IPS DF 4.7 (cell line): Measurements from ENCODE around the gene GATB.
"Not testable (repeated sequence)": the region's sequence is repeated elsewhere in the genome, so short reads cannot be mapped to it uniquely, and the experiment has no call there.

ENCODE experiments used
- DNase-seq: peaks from one replicate; pipeline ENCODE4 v3.0.0-alpha.2; 2013; ENCODE audit warnings: low spot score; ENCODE audit errors: extremely low read depth

Gene GATB

DNA sequence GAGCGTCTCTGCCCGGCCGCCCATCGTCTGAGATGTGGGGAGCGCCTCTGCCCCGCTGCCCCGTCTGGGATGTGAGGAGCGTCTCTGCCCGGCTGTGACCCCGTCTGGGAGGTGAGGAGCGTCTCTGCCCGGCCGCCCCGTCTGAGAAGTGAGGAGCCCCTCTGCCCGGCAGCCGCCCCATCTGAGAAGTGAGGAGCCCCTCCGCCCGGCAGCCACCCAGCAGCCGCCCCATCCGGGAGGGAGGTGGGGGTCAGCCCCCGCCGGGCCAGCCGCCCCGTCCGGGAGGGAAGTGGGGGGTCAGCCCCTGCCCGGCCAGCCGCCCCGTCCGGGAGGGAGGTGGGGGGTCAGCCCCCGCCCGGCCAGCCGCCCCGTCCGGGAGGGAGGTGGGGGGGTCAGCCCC lies 29.1 kb downstream of the GATB start:
- not testable (repeated sequence) for DNase-seq

DNA sequence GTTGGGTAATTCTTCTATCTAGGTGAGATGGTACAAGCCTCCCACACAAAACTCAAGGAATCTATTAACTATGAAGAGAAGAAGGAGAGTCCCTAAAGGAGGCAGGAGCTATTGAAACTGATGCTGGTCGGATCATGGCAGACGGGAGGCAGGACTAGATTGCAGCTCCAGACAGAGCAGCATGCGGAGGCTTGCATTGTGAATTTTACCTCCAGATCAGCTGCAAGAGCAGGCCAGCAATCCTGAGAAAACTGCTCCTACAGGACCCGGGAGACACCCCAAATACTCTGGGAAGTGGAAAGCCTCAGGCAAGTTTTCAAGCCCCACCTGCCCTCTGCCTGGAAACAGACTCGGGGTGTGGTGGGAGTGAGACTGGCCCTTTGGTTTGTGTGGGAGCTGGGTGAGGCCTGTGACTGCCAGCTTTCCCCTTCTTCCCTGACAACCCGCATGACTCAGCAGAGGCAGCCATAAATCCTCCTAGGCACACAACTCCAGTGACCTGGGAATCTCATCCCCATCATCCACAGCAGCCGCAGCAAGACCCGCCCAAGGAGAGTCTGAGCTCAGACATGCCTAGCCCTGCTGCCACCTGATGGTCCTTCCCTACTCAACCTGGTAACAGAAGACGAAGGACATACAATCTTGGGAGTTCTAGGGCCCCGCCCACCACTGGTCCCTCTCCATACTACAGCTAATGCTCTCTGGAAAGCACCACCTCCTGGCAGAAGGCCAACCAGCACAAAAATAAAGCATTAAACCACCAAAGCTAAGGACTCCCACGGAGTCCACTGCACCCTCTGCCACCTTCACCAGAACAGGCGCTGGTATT lies 30.9 kb downstream of the GATB start:
- DNase-seq = no peak

- no peak for DNase-seq
These were observed 32.1 kb downstream of the GATB start for GRCh38 chr4:151728679-151729078.

DNA sequence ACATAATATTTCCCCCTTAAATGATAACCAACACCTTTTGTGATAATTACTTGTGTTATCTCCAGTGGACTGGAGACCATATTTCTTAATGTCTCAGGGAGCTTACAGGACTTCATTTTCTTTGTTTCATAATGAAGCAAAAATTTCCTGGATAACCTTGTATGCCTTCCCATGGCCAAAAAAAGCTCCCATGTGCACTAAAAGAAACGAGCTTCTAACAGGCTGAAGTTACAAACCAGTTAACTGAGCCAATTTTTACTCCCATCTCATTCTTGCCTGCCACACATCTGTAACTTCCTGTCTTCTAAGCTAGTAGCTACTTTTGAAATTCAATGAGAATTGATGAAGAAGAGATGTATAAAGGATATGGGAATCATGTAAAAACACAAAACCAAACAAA lies 32.8 kb downstream of the GATB start:
- no peak for DNase-seq

DNA sequence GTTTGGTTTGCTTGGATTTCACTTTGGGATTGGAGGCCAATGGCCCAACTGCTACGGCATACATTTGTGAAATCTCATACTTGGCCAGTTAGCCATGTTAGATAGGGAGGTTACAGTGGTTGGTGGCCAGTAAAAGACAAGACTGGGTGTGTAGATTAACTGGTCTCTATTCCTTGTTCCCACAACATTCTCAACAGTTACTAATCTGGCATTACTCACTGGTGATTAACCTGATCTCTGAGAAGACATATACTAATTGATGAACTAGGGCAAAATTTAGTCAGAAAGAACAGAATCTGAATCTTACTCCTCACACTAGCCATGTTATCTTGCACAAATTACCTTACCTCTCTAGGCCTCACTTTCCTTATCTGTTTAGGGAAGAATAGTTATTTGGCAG lies 33.4 kb downstream of the GATB start:
- DNase-seq = no peak

- no peak for DNase-seq
These were observed 35.7 kb downstream of the GATB start for GRCh38 chr4:151725087-151725486.

DNA sequence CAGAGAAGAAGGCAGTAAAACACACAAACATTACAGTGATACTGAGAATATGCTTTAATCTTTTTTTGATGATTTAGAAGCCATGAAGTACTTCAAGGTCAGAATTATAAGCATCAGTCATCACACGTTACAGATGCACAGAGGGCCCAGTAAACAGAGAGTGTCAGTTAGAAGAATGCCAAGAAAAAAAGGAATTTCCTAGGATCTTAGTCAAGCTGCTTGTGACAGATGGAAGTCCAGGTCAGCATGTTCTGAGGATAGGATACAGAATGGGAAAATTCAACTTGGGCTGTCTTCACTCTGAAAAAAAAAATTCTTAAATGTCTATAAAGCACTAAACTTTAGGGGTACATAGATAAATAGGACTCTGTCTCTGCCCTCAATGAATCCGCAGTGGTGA lies 38.9 kb downstream of the GATB start:
- no peak for DNase-seq

GRCh38 chr4:151721466-151721865 lies 39.3 kb downstream of the GATB start:
- no peak for DNase-seq

GRCh38 chr4:151719956-151720334 lies 40.9 kb downstream of the GATB start:
- DNase-seq = no peak

DNA sequence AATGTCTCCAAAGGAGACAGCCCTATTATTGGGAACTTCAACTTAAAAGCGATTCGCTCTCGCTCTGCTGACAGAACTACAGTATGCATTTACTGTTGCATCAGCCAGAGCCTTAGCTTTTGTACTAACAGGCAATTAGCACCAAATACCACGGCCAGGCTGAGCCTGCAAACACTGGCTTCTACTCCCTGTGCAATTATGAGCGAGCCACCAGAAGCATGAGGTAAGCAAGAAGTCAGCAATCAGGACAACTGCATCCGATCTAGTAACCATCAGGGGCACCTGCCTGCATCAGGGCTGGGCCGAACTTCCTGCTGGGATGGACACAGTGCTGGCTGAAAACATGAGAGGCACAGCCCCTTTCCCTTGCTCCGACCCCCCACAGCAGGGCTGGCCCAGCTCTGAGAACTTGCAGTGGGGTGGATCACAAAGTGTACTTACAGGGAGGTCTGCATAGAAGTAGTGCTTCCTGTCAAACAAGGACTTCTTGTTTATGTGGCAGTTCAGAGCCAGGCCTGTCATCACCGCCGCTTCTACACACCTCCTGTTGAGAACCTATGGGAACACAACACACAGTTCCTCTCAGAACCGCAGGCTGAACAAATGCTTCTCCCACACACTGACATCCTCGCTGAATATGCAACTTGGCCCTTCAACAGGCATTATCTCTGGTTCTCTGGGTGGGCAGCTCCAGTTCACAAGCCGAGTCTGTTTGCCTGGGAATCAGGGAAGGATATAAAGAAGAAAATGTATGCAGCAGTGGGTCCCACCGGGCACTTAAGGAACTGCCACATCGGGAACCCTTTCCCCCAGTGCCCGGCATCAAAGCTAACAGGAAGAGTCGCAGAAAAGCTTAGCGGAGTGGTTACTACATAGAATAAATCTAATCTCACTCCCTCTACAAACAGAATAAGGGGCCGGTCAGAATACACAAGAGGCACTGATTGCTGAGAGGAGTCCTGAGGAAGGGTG lies 41.5 kb downstream of the GATB start:
- DNase-seq = no peak

- no peak for DNase-seq
These were observed 42.7 kb downstream of the GATB start for GRCh38 chr4:151717909-151718628.

DNA sequence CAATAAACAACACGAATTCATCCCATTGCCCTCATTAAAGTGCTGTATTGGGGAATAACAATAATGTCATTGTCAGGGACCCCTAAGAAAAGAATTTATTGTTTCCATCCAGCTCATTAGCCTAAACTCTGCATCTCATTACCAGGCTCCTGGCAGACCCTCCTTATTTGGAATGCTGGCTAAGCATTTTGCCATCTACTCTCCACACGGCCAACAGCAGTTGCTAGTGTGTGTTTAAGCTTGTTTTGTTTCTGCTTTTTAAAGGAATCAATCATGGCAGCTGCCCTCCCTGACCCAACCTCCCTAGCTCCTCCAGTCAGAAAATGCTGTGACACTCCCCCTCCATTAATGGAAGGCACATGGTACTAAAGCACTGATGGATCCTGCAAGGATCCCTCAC lies 43.5 kb downstream of the GATB start:
- DNase-seq = no peak

- DNase-seq = no peak
These were observed 44.5 kb downstream of the GATB start for GRCh38 chr4:151716324-151716723.

DNA sequence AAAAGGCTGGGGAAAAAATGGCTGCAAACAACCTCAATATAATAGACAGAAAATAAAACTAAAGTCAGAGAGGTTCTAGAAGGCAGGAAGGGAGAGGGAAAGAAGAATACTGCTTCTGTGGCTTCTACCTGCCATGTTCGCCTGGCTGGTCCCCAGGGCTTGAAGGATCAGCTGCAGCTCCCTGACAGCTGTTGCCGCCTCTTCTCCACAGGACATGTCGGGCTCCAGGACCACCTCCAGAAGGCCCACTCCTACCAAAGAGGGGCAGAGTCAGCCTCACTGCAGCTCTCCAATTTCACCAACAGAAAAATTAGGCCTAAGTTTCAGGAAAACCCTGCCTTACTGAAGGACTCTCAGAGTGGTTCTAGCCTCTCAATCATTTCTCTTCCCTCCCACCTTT lies 44.9 kb downstream of the GATB start:
- DNase-seq = no peak

DNA sequence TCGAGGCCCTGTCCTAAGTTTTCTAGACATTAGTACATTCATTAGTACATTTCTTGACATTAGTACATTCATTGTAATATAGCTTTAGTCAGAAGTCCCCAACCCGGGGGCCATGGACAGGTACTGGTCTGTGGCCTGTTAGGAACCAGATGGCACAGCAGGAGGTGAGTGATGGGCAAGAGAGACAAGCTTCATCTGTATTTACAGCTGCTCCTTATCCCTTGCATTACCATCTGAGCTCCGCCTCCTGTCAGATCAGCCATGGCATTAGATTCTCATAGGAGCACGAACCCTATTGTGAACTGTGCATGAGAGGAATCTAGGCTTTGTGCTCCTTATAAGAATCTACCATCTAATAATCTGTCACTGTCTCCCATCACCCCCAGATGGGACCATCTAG lies 48.0 kb downstream of the GATB start:
- DNase-seq = no peak

DNA sequence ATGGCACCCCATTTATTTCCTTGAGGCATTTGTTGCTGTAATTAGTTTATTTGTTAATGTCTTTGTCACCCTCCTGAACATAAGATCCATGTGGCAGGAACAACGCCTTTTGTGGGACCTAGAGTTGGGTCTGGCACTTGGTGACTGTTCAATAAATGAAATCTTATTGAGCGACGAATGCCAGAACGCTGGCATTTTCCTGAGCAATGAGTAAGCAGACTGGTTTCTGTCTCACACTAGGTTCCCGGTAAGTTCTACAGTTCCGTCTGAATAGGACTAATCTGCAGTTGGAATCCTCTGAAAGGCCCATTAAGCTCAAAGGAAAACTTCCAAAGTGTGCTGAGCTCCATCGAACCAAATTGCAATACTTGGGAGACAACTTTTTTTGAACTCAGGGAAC lies 49.2 kb downstream of the GATB start:
- DNase-seq = no peak

DNA sequence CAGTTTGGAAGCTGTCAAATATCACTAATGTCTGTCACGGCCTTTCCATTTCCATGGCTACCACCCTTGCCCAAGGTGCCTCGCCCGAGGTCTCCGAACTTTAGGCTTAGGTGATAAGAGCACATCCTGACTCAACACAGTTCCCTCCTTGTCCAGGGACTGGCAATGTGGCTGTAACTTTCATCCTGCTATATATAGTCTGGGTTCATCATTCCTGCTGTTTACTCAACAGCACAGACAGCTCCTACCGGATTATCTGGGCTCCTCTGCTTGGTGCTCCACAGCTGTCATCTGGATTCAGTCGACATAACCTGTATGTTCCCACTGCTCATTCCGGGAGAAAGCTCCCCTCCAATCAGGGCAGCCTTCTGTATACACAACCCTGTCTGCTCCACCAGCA lies 51.2 kb downstream of the GATB start:
- no peak for DNase-seq

DNA sequence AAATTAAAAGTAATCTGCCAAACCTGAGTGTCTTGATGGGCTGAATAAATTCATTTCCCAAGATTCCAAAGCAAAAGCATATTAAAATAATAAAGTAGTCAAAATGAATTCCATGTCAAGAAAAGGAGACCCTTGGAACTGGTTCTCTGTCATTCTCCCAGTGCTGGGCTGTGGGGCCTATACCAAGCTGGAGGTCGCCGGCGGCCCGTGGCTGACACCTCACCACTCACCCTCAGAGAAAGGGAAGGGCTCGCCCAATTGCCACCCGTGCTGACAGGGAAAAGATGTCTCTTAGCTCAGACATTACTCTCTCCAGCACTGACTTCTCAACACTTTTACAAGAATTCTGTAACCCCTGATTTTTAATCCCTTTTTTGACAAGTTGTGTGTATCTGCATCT lies 51.7 kb downstream of the GATB start:
- no peak for DNase-seq

GRCh38 chr4:151708100-151708499 lies 52.7 kb downstream of the GATB start:
- DNase-seq = no peak

- no peak for DNase-seq
These were observed 57.4 kb downstream of the GATB start for GRCh38 chr4:151703401-151703800.

- no peak for DNase-seq
These were observed 58.6 kb downstream of the GATB start for GRCh38 chr4:151702256-151702655.
